Transverse colon (tissue), 4 donors: ENCODE results near the gene MTSS2.

Experiments
- POLR2A ChIP-seq: fragments of 450-650 bp; IDR thresholded peaks from one replicate; pipeline ENCODE4 v1.6.1; 2016; ENCODE audit warnings: antibody characterized with exemption, mild to moderate bottlenecking, moderate library complexity
- POLR2AphosphoS5 ChIP-seq, 3 donors: sonication (generic); formaldehyde crosslinking; IDR thresholded peaks; one replicate each; pipeline ENCODE4 v1.6.1; 2016; ENCODE audit warnings: antibody characterized with exemption in 3 of 3
- TF ChIP-seq, protein P1 (sequence below), 5 experiments: fragments of 200-600 bp in 3 of 5; fragments of 450-650 bp in 2 of 5; sonication (generic) in 3 of 5; IDR thresholded peaks; 1 replicate in 2 of 5; 2 replicates in 3 of 5; pipeline ENCODE4 v1.5.1; 2016 to 2017; ENCODE audit warnings: antibody characterized with exemption in 5 of 5, inconsistent platforms in 3 of 5, mild to moderate bottlenecking in 2 of 5, moderate library complexity in 1 of 5

DNA sequence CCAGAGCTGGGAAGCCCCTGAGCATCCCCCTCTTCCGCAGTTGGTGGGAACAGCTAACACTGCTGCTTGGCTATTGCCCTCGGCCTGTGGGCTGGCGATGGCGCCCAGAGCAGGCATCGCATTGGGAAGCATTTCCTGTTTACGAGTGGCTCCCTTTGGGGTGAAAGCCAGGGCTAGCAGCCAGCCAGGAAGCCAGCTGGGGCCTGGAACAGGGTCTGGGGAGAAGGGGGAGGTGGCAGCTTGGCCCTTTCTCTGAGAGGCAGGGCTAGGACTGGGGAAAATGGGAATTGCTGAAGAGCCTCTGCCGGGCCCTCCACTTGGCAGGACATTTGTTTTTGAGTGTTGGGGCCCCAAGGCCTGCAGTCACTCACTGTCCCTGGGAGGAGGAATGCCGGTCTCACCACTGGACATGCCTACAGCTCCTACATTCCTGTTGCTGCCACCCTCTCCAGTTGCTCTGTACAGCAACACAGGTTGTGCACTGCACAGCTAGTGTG is 2.4 kb upstream of the MTSS2 start:
- TF ChIP-seq, protein P1, sequence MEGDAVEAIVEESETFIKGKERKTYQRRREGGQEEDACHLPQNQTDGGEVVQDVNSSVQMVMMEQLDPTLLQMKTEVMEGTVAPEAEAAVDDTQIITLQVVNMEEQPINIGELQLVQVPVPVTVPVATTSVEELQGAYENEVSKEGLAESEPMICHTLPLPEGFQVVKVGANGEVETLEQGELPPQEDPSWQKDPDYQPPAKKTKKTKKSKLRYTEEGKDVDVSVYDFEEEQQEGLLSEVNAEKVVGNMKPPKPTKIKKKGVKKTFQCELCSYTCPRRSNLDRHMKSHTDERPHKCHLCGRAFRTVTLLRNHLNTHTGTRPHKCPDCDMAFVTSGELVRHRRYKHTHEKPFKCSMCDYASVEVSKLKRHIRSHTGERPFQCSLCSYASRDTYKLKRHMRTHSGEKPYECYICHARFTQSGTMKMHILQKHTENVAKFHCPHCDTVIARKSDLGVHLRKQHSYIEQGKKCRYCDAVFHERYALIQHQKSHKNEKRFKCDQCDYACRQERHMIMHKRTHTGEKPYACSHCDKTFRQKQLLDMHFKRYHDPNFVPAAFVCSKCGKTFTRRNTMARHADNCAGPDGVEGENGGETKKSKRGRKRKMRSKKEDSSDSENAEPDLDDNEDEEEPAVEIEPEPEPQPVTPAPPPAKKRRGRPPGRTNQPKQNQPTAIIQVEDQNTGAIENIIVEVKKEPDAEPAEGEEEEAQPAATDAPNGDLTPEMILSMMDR (IDR thresholded peaks at IDR 0.05): no peak
- TF ChIP-seq POLR2A (no peak), POLR2AphosphoS5 (IDR thresholded peaks at IDR 0.05) (peak; percentile 23 to 61 (median 45))
